Loucy (cell line): ENCODE results near the gene SI.

Experiments
- H2AFZ ChIP-seq: fragments of 200-600 bp; sonication (generic); 2 replicates; pipeline ENCODE4 v1.6.0; 2016; ENCODE audit warnings: antibody characterized with exemption, mild to moderate bottlenecking, low read length, moderate library complexity
- H3F3A ChIP-seq: fragments of 200-600 bp; 2 replicates; pipeline ENCODE4 v1.6.0; 2016; ENCODE audit warnings: antibody characterized with exemption, low read depth, mild to moderate bottlenecking
- H3K27me3 ChIP-seq: fragments of 200-600 bp; sonication (generic); 2 replicates; pipeline ENCODE4 v1.6.1; 2014; ENCODE audit warnings: low read length, mild to moderate bottlenecking; ENCODE audit not compliant: insufficient read depth, poor library complexity, severe bottlenecking
- H3K36me3 ChIP-seq: fragments of 200-600 bp; sonication (generic); 2 replicates; pipeline ENCODE4 v1.6.1; 2016; ENCODE audit warnings: low read length; ENCODE audit not compliant: insufficient read depth
- H3K4me1 ChIP-seq: fragments of 200-600 bp; sonication (generic); 2 replicates; pipeline ENCODE4 v1.5.1; 2014; ENCODE audit warnings: low read length, mild to moderate bottlenecking; ENCODE audit not compliant: insufficient read depth, poor library complexity, severe bottlenecking
- H3K4me2 ChIP-seq: fragments of 200-600 bp; sonication (generic); 2 replicates; pipeline ENCODE4 v1.6.0; 2014; ENCODE audit warnings: antibody characterized with exemption, low read length, low read depth, mild to moderate bottlenecking; ENCODE audit not compliant: poor library complexity, severe bottlenecking
- H3K4me3 ChIP-seq: fragments of 200-600 bp; sonication (generic); 2 replicates; pipeline ENCODE4 v1.5.1; 2014; ENCODE audit warnings: low read length, mild to moderate bottlenecking, mixed read lengths; ENCODE audit not compliant: poor library complexity, severe bottlenecking
- H3K79me2 ChIP-seq: fragments of 200-600 bp; sonication (generic); 2 replicates; pipeline ENCODE4 v1.6.1; 2014; ENCODE audit warnings: low read length; ENCODE audit not compliant: insufficient read depth
- H3K9ac ChIP-seq: fragments of 200-600 bp; sonication (generic); 2 replicates; pipeline ENCODE4 v1.6.0; 2014; ENCODE audit warnings: mild to moderate bottlenecking, low read depth, low read length, moderate library complexity; ENCODE audit not compliant: poor library complexity, severe bottlenecking
- H3K9me2 ChIP-seq: fragments of 200-600 bp; sonication (generic); replicated peaks from 2 replicates; pipeline ENCODE4 v1.6.1; 2016; ENCODE audit warnings: low read depth, low read length, mixed read lengths
- H3K9me3 ChIP-seq: fragments of 200-600 bp; sonication (generic); 2 replicates; pipeline ENCODE4 v1.6.1; 2014; ENCODE audit warnings: mild to moderate bottlenecking, antibody characterized with exemption, low read length, low read depth; ENCODE audit not compliant: insufficient read depth
- H4K20me1 ChIP-seq: fragments of 200-600 bp; sonication (generic); 2 replicates; pipeline ENCODE4 v1.6.0; 2014; ENCODE audit warnings: antibody characterized with exemption, low read length, mild to moderate bottlenecking; ENCODE audit not compliant: insufficient read depth, poor library complexity, severe bottlenecking
- CTCF ChIP-seq: fragments of 200-600 bp; sonication (generic); conservative IDR thresholded peaks from 2 replicates; pipeline ENCODE4 v1.5.1; 2014; ENCODE audit warnings: mild to moderate bottlenecking, antibody characterized with exemption, low read length
- EZH2phosphoT487 ChIP-seq: fragments of 200-600 bp; IDR thresholded peaks from 2 replicates; pipeline ENCODE4 v1.6.1; 2018; ENCODE audit warnings: antibody characterized with exemption, mild to moderate bottlenecking, moderate library complexity, borderline replicate concordance

SI gene

GRCh38 chr3:165103616-165104015, 25.3 kb upstream of the SI start:
- no peaks in the 10 kb centered on the region for H3F3A ChIP-seq
- no peaks in the 10 kb centered on the region for H3K36me3 ChIP-seq
- no peaks in the 10 kb centered on the region for H3K27me3 ChIP-seq
- no peak overlapping the region for H2AFZ ChIP-seq
- no peaks in the 10 kb centered on the region for H4K20me1 ChIP-seq
- TF ChIP-seq CTCF = no peak
- no peak for TF ChIP-seq EZH2phosphoT487
- no peaks in the 10 kb centered on the region for H3K4me1 ChIP-seq
- no peak overlapping the region for H3K4me2 ChIP-seq
- no peak overlapping the region for H3K9ac ChIP-seq
- H3K79me2 ChIP-seq = no peaks in the 10 kb centered on the region
- no peak overlapping the region for H3K4me3 ChIP-seq
- no peaks in the 10 kb centered on the region for H3K9me2 ChIP-seq
- no peaks in the 10 kb centered on the region for H3K9me3 ChIP-seq

GRCh38 chr3:165082650-165083049, 4.4 kb upstream of the SI start:
- no peaks in the 10 kb centered on the region for H3K9me2 ChIP-seq
- no peaks in the 10 kb centered on the region for H3K4me1 ChIP-seq
- H3K79me2 ChIP-seq = no peaks in the 10 kb centered on the region
- no peak overlapping the region for H3K4me2 ChIP-seq
- H3F3A ChIP-seq = no peaks in the 10 kb centered on the region
- H4K20me1 ChIP-seq = no peaks in the 10 kb centered on the region
- H3K9me3 ChIP-seq = no peaks in the 10 kb centered on the region
- H2AFZ ChIP-seq = no peak overlapping the region
- no peak for TF ChIP-seq EZH2phosphoT487
- no peak for TF ChIP-seq CTCF
- no peak overlapping the region for H3K4me3 ChIP-seq
- H3K36me3 ChIP-seq = no peaks in the 10 kb centered on the region
- no peak overlapping the region for H3K9ac ChIP-seq
- no peaks in the 10 kb centered on the region for H3K27me3 ChIP-seq

- H3K4me2 ChIP-seq = no peak overlapping the region
- H2AFZ ChIP-seq = no peak overlapping the region
- no peaks in the 10 kb centered on the region for H3K4me1 ChIP-seq
- TF ChIP-seq EZH2phosphoT487 = no peak
- no peak overlapping the region for H3K4me3 ChIP-seq
- no peaks in the 10 kb centered on the region for H3F3A ChIP-seq
- no peaks in the 10 kb centered on the region for H3K36me3 ChIP-seq
- no peaks in the 10 kb centered on the region for H3K27me3 ChIP-seq
- H4K20me1 ChIP-seq = no peaks in the 10 kb centered on the region
- H3K9me3 ChIP-seq = no peaks in the 10 kb centered on the region
- H3K9me2 ChIP-seq = no peaks in the 10 kb centered on the region
- H3K9ac ChIP-seq = no peak overlapping the region
- H3K79me2 ChIP-seq = no peaks in the 10 kb centered on the region
Observed at GRCh38 chr3:165081183-165081582, 2.9 kb upstream of the SI start.

- no peaks in the 10 kb centered on the region for H3K79me2 ChIP-seq
- no peaks in the 10 kb centered on the region for H3K27me3 ChIP-seq
- H3K4me3 ChIP-seq = no peak overlapping the region
- no peak overlapping the region for H3K4me2 ChIP-seq
- H4K20me1 ChIP-seq = no peaks in the 10 kb centered on the region
- no peaks in the 10 kb centered on the region for H3K4me1 ChIP-seq
- H3K9me3 ChIP-seq = no peaks in the 10 kb centered on the region
- H3K9me2 ChIP-seq = no peaks in the 10 kb centered on the region
- no peak overlapping the region for H2AFZ ChIP-seq
- no peak overlapping the region for H3K9ac ChIP-seq
- H3F3A ChIP-seq = no peaks in the 10 kb centered on the region
- no peak for TF ChIP-seq CTCF
- TF ChIP-seq EZH2phosphoT487 = no peak
- no peaks in the 10 kb centered on the region for H3K36me3 ChIP-seq
Observed at GRCh38 chr3:165075695-165076094, 2.6 kb downstream of the SI start.
